A549 (cell line): ENCODE measurements around the gene TSPEAR. TPM values are rescaled to one million over a fixed set of nuclear protein-coding genes. Genes with fewer than 3 reads are reported as not detected.
"Not testable (repeated sequence)": the region's sequence is repeated elsewhere in the genome, so short reads cannot be mapped to it uniquely, and the experiment has no call there.

Experiments used
- ATAC-seq, 2 experiments: fragments of 200-7000 bp in 1 of 2; fragments of >200 bp in 1 of 2; cut with Nextera tagmentation in 1 of 2; cut with Tn5 transposase in 1 of 2; 3 replicates each; pipeline versions ENCODE4 v1.8.0 to v1.9.1; 2018 to 2020; ENCODE audit warnings: mild to moderate bottlenecking in 1 of 2, moderate library complexity in 1 of 2
- CTCF ChIA-PET: fragments of 300-600 bp; sonication (Branson Sonifier 250); formaldehyde crosslinking; extraction: SDS; loops from one replicate; lab custom pipeline; 2021; ENCODE audit warnings: antibody characterized with exemption, inconsistent platforms; lab: Yijun Ruan, JAX
- POLR2A ChIA-PET: fragments of 350-600 bp; formaldehyde crosslinking; extraction: SDS; loops from one replicate; lab custom pipeline; 2021; ENCODE audit warnings: antibody characterized with exemption, inconsistent platforms; lab: Yijun Ruan, JAX
- DNase-seq, 2 experiments: peaks; one replicate each; pipeline versions ENCODE4 v3.0.0 to v3.0.0-alpha.2; 2011 to 2016; ENCODE audit warnings: low read depth in 1 of 2, low spot score in 1 of 2
- FAIRE-seq: peaks from 2 replicates; lab custom pipeline; 2011; peaks lifted over from hg19 to GRCh38; lab: Jason Lieb, UNC
- H3K27ac ChIP-seq, 2 experiments: fragments of >200 bp; sonication (Bioruptor Twin); formaldehyde crosslinking; 3 replicates each; pipeline ENCODE4 v1.5.1; 2016 to 2017
- H3K4me1 ChIP-seq: fragments of >200 bp; sonication (Bioruptor Twin); formaldehyde crosslinking; 3 replicates; pipeline ENCODE4 v1.6.1; 2016
- H3K4me2 ChIP-seq: fragments of >200 bp; sonication (Bioruptor Twin); formaldehyde crosslinking; 3 replicates; pipeline ENCODE4 v1.6.1; 2016
- H3K4me3 ChIP-seq: fragments of >200 bp; sonication (Bioruptor Twin); formaldehyde crosslinking; 3 replicates; pipeline ENCODE4 v1.5.1; 2016
- H3K9me3 ChIP-seq: fragments of >200 bp; sonication (Bioruptor Twin); formaldehyde crosslinking; 3 replicates; pipeline ENCODE4 v1.6.1; 2016
- CBX2 ChIP-seq: fragments of 200-600 bp; sonication (generic); IDR thresholded peaks from 2 replicates; pipeline ENCODE4 v1.6.1; 2016; ENCODE audit warnings: low read depth, mild to moderate bottlenecking, borderline replicate concordance
- CHD2 ChIP-seq: fragments of 150-350 bp; IDR thresholded peaks from 2 replicates; pipeline ENCODE4 v1.6.1; 2014; ENCODE audit warnings: low read length; ENCODE audit not compliant: partially characterized antibody
- EP300 ChIP-seq, 2 experiments: fragments of >200 bp; sonication (Bioruptor Twin); formaldehyde crosslinking; IDR thresholded peaks; 2 replicates in 1 of 2; 3 replicates in 1 of 2; pipeline ENCODE4 v1.6.1; 2016 to 2017
- FOSB ChIP-seq: fragments of 250-450 bp; sonication (Bioruptor Pico); IDR thresholded peaks from 2 replicates; pipeline ENCODE4 v1.5.0; 2020; ENCODE audit warnings: mild to moderate bottlenecking, moderate library complexity
- JUN ChIP-seq, 2 experiments: fragments of >200 bp; sonication (Bioruptor Twin); formaldehyde crosslinking; IDR thresholded peaks; 2 replicates in 1 of 2; 3 replicates in 1 of 2; pipeline ENCODE4 v1.6.1; 2016 to 2017
- JUNB ChIP-seq: fragments of >200 bp; sonication (Bioruptor Twin); formaldehyde crosslinking; IDR thresholded peaks from 2 replicates; pipeline ENCODE4 v1.6.1; 2016
- MAX ChIP-seq: IDR thresholded peaks from 2 replicates; pipeline ENCODE4 v1.6.1; 2012
- MAZ ChIP-seq: fragments of 150-350 bp; IDR thresholded peaks from 2 replicates; pipeline ENCODE4 v1.6.1; 2014; ENCODE audit warnings: antibody characterized with exemption, low read depth, low read length, borderline replicate concordance
- NPAS2 ChIP-seq: fragments of 250-450 bp; sonication (Bioruptor Pico); IDR thresholded peaks from 2 replicates; pipeline ENCODE4 v1.8.0; 2022; ENCODE audit warnings: mild to moderate bottlenecking, moderate library complexity, borderline replicate concordance
- RAD21 ChIP-seq, 2 experiments: fragments of >200 bp in 1 of 2; sonication (Bioruptor Twin) in 1 of 2; formaldehyde crosslinking in 1 of 2; IDR thresholded peaks in 1 of 2; conservative IDR thresholded peaks in 1 of 2; 2 replicates in 1 of 2; 3 replicates in 1 of 2; pipeline ENCODE4 v1.6.1; 2012 to 2018; ENCODE audit warnings: inconsistent platforms in 1 of 2
- RNF2 ChIP-seq: fragments of 200-600 bp; sonication (generic); IDR thresholded peaks from 2 replicates; pipeline ENCODE4 v1.6.1; 2016; ENCODE audit warnings: low read depth, mild to moderate bottlenecking, antibody characterized with exemption, moderate library complexity, borderline replicate concordance
- SMC3 ChIP-seq: fragments of >200 bp; sonication (Bioruptor Twin); formaldehyde crosslinking; IDR thresholded peaks from 3 replicates; pipeline ENCODE4 v1.6.1; 2018; ENCODE audit warnings: inconsistent platforms
- SREBF2 ChIP-seq: fragments of 450-650 bp; IDR thresholded peaks from 2 replicates; pipeline ENCODE4 v1.6.1; 2014; ENCODE audit warnings: mild to moderate bottlenecking, moderate library complexity
- ZC3H11A ChIP-seq: fragments of 450-650 bp; IDR thresholded peaks from 2 replicates; pipeline ENCODE4 v1.6.1; 2014; ENCODE audit warnings: antibody characterized with exemption, mild to moderate bottlenecking
- ZSCAN20 ChIP-seq: fragments of 250-450 bp; sonication (Bioruptor Pico); IDR thresholded peaks from 2 replicates; pipeline ENCODE4 v1.8.0; 2022; ENCODE audit warnings: mild to moderate bottlenecking, moderate library complexity
- WGBS: methylation state at CpG from one replicate; pipeline ENCODE4 v1.1.6; 2017; ENCODE audit errors: missing lambda C conversion rate; 5-methylcytosine and 5-hydroxymethylcytosine counted together
- polyA plus RNA-seq, 4 experiments: library from polyadenylated mRNA; depleted of rRNA in 3 of 4; stranded (reverse); fragments of >200 nt; fragmentation: RNase III in 1 of 4; extraction: RNeasy Plus Mini Kit Qiagen cat#74134 plus additional on column Dnase treatment in 1 of 4; gene quantifications; 2 replicates in 3 of 4; 3 replicates in 1 of 4; pipeline ENCODE4 v1.2.3, GENCODE V29; 2011 to 2017
- TF ChIP-seq, protein P1 (sequence below): fragments of >200 bp; sonication (Bioruptor Twin); formaldehyde crosslinking; IDR thresholded peaks from 3 replicates; pipeline ENCODE4 v1.5.1; 2016
- TF ChIP-seq, protein P2 (sequence below): IDR thresholded peaks from 2 replicates; pipeline ENCODE4 v1.6.1; 2012; ENCODE audit warnings: low read depth, borderline replicate concordance

Gene TSPEAR
- polyA plus RNA-seq, 2 of the 4 experiments (the other 2 are of a cell fraction) = not detected

DNA sequence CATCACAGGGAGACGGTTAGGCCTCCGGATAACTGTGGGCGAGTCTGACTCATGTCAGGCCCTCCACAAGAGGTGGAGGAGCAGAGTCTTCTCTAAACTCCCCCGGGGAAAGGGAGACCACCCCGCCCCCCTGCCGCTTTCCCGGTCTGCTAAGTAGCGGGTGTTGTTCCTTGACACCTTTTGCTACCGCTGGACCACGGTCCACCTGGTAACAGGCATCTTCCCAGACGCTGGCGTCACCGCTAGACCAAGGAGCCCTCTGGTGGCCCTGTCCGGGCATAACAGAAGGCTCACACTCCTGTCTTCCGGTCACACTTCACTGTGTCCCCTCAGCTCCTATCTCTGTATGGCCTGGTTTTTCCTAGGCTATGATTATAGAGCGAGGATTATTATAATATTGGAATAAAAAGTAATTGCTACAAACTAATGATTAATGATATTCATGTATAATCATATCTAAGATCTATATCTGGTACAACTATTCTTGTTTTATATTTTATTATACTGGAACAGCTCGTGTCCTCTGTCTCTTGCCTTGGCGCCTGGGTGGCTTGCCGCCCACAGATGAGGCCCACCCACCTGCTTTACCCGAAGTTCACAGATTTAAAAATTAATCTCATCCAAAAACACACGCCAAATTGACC, 231.7 kb downstream of the TSPEAR start:
- H3K9me3 ChIP-seq, POLR2A ChIA-PET, FAIRE-seq, H3K4me1 ChIP-seq, H3K4me2 ChIP-seq, H3K27ac ChIP-seq, H3K4me3 ChIP-seq: not testable (repeated sequence)
- 41% methylated on average over 13 of the region's 21 CpGs for WGBS
- DNase-seq = peak in 1 of 2 experiments; percentile 23
- peak in 1 of 2 experiments; percentile 57; a peak in 3 of 6 replicates for ATAC-seq
- CTCF ChIA-PET = interaction anchor here (0.6 to 2.2 kb wide), 7 partner anchors 9 to 140 kb away, joined by 3 to 12 read pairs (median 5); partner anchors contain the start of genes CFAP410 and LRRC3
- TF ChIP-seq, protein P1, sequence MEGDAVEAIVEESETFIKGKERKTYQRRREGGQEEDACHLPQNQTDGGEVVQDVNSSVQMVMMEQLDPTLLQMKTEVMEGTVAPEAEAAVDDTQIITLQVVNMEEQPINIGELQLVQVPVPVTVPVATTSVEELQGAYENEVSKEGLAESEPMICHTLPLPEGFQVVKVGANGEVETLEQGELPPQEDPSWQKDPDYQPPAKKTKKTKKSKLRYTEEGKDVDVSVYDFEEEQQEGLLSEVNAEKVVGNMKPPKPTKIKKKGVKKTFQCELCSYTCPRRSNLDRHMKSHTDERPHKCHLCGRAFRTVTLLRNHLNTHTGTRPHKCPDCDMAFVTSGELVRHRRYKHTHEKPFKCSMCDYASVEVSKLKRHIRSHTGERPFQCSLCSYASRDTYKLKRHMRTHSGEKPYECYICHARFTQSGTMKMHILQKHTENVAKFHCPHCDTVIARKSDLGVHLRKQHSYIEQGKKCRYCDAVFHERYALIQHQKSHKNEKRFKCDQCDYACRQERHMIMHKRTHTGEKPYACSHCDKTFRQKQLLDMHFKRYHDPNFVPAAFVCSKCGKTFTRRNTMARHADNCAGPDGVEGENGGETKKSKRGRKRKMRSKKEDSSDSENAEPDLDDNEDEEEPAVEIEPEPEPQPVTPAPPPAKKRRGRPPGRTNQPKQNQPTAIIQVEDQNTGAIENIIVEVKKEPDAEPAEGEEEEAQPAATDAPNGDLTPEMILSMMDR = peak; percentile 38
- peak; percentile 32; the same call in 1 of the 3 replicates for TF ChIP-seq SMC3
- TF ChIP-seq RAD21 (conservative IDR thresholded peaks at IDR 0.05 in 1 of 2, IDR thresholded peaks at IDR 0.05 in 1 of 2) = peak; percentile 39 to 47; a peak in 4 of 5 replicates

DNA sequence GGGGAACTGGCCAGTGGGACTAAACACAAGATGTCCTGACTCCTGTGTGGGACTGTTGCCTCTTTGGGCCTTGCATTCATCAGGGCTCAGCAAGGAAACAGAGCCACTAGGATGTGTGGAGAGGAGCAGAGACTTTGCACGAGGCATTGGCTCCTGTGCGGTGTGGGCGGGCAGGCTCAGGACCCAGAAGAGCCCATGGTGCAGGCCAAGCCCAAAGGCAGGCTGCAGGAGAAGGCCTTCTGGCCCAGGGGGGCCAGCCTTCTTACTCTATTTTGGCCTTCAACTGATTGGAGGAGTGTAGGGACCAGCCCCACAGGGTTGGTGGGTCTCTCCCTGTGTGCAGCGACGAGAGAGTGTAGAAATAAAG, 232.6 kb downstream of the TSPEAR start:
- FAIRE-seq (no peak), ATAC-seq (no peak)
- H3K27ac ChIP-seq = no peak overlapping the region
- H3K4me3 ChIP-seq = no peak overlapping the region
- WGBS = 59% methylated on average over 2 of the region's 5 CpGs
- H3K9me3 ChIP-seq = no peaks in the 10 kb centered on the region
- POLR2A ChIA-PET = no interaction called here
- CTCF ChIA-PET = interaction anchor here (1.7 kb wide), 1 partner anchor 84 kb away, joined by 3 read pairs; no protein-coding TSS in a partner anchor
- no peak for TF ChIP-seq JUN (IDR thresholded peaks at IDR 0.05)
- TF ChIP-seq NPAS2 (CRISPR knock-in tag) = no peak
- no peak for TF ChIP-seq MAX
- no peak for TF ChIP-seq RNF2
- TF ChIP-seq EP300 (IDR thresholded peaks at IDR 0.05) = no peak
- TF ChIP-seq SREBF2 = no peak
- no peak for TF ChIP-seq CHD2
- TF ChIP-seq, all 56 proteins: peak for 0
- no peak overlapping the region for H3K4me2 ChIP-seq
- no peaks in the 10 kb centered on the region for H3K4me1 ChIP-seq
- DNase-seq = no peak

- 48% methylated on average over 10 of the region's 16 CpGs for WGBS
- ChIA-PET CTCF (no interaction called here), POLR2A (no interaction called here)
- no peaks in the 10 kb centered on the region for H3K4me1 ChIP-seq
- no peak overlapping the region for H3K27ac ChIP-seq
- no peak for DNase-seq
- ATAC-seq = no peak
- H3K4me3 ChIP-seq = no peak overlapping the region
- no peaks in the 10 kb centered on the region for H3K9me3 ChIP-seq
- H3K4me2 ChIP-seq = no peak overlapping the region
- TF ChIP-seq SMC3 (no peak), MAZ (no peak), FOSB (no peak), JUNB (no peak), ZC3H11A (no peak), ZSCAN20 (CRISPR knock-in tag) (no peak), EP300 (IDR thresholded peaks at IDR 0.05) (no peak), CBX2 (no peak)
- TF ChIP-seq, protein P2, sequence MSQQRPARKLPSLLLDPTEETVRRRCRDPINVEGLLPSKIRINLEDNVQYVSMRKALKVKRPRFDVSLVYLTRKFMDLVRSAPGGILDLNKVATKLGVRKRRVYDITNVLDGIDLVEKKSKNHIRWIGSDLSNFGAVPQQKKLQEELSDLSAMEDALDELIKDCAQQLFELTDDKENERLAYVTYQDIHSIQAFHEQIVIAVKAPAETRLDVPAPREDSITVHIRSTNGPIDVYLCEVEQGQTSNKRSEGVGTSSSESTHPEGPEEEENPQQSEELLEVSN = no peak
- no peak for FAIRE-seq
These were observed 233.1 kb downstream of the TSPEAR start for GRCh38 chr21:44478124-44478800.
